ENCODE data around the gene NKAIN2.

GRCh38 chr6:124132256-124132655, 328.6 kb downstream of the NKAIN2 start:
- TF ChIP-seq, protein P1, sequence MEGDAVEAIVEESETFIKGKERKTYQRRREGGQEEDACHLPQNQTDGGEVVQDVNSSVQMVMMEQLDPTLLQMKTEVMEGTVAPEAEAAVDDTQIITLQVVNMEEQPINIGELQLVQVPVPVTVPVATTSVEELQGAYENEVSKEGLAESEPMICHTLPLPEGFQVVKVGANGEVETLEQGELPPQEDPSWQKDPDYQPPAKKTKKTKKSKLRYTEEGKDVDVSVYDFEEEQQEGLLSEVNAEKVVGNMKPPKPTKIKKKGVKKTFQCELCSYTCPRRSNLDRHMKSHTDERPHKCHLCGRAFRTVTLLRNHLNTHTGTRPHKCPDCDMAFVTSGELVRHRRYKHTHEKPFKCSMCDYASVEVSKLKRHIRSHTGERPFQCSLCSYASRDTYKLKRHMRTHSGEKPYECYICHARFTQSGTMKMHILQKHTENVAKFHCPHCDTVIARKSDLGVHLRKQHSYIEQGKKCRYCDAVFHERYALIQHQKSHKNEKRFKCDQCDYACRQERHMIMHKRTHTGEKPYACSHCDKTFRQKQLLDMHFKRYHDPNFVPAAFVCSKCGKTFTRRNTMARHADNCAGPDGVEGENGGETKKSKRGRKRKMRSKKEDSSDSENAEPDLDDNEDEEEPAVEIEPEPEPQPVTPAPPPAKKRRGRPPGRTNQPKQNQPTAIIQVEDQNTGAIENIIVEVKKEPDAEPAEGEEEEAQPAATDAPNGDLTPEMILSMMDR (IDR thresholded peaks at IDR 0.05) = no peak
- TF ChIP-seq USF1 (IDR thresholded peaks at IDR 0.05; ENCODE audit: borderline replicate concordance, low read depth) = no peak
- no peak for TF ChIP-seq POLR2AphosphoS5 (IDR thresholded peaks at IDR 0.05; ENCODE audit: low read depth, low read length)
- TF ChIP-seq PBX3 (IDR thresholded peaks at IDR 0.05) = no peak
- TF ChIP-seq TAF1 (IDR thresholded peaks at IDR 0.05; ENCODE audit: borderline replicate concordance, low read depth, low read length) = no peak
- TF ChIP-seq MXI1 (IDR thresholded peaks at IDR 0.05; ENCODE audit: low read depth, low read length) = no peak

All from SK-N-SH (cell line).